K562 (cell line): ENCODE results near the gene NACC1. TPM values are rescaled to one million over a fixed set of nuclear protein-coding genes. Genes with fewer than 3 reads are reported as not detected.

Experiments
- HSF4 ChIP-seq: fragments of 250-450 bp; sonication (Bioruptor Pico); IDR thresholded peaks from 2 replicates; pipeline ENCODE4 v2.1.2; 2022; ENCODE audit warnings: mild to moderate bottlenecking, moderate library complexity, borderline replicate concordance
- JUN ChIP-seq, 2 experiments: sonication (generic) in 1 of 2; formaldehyde crosslinking in 1 of 2; IDR thresholded peaks; 2 replicates each; pipeline versions ENCODE4 v1.6.1 to v1.8.0; 2012 to 2022; ENCODE audit warnings: borderline replicate concordance in 2 of 2, mild to moderate bottlenecking in 2 of 2, improper control_type of control experiment in 1 of 2, low read depth in 1 of 2, low read length in 1 of 2, missing genetic modification reagents in 1 of 2
- KDM4B ChIP-seq, 2 experiments: fragments of 450-650 bp in 1 of 2; sonication (generic) in 1 of 2; IDR thresholded peaks; 2 replicates each; pipeline ENCODE4 v1.6.1; 2016 to 2017; ENCODE audit warnings: borderline replicate concordance in 2 of 2, antibody characterized with exemption in 1 of 2, low read depth in 1 of 2, mild to moderate bottlenecking in 1 of 2
- MIER1 ChIP-seq: fragments of 450-650 bp; IDR thresholded peaks from 2 replicates; pipeline ENCODE4 v1.6.1; 2016; ENCODE audit warnings: antibody characterized with exemption, mild to moderate bottlenecking, low read depth
- POLR2AphosphoS2 ChIP-seq: IDR thresholded peaks from 2 replicates; pipeline ENCODE4 v1.6.1; 2012; ENCODE audit warnings: low read length, improper control_type of control experiment
- RBM17 ChIP-seq: fragments of 200-400 bp; formaldehyde crosslinking; IDR thresholded peaks from 2 replicates; pipeline ENCODE4 v1.6.1; 2017; ENCODE audit warnings: low read depth, mild to moderate bottlenecking, low read length, borderline replicate concordance
- RFX7 ChIP-seq: fragments of 250-450 bp; sonication (Bioruptor Pico); IDR thresholded peaks from 2 replicates; pipeline ENCODE4 v1.5.1; 2021; ENCODE audit warnings: mild to moderate bottlenecking
- ZNF609 ChIP-seq: sonication (generic); formaldehyde crosslinking; IDR thresholded peaks from 2 replicates; pipeline ENCODE4 v1.8.1; 2023; ENCODE audit warnings: missing genetic modification reagents, mild to moderate bottlenecking, borderline replicate concordance
- polyA plus RNA-seq, 8 experiments: library from polyadenylated mRNA; depleted of rRNA in 4 of 8; stranded (reverse) in 5 of 8; unstranded in 3 of 8; fragments of >200 nt; fragmentation: Nextera tagmentation in 2 of 8; fragmentation: Illumina TruSeq in 1 of 8; extraction: Ambion mirVana in 2 of 8; extraction: Trizol in 1 of 8; gene quantifications; 2 replicates each; pipeline versions ENCODE4 v1.2.1 to v1.2.3, GENCODE V29; 2011 to 2014; ENCODE audit warnings: inconsistent platforms in 1 of 8, missing spikeins in 1 of 8
- total RNA-seq, 7 experiments: library from RNA; depleted of rRNA in 6 of 7; stranded (reverse); fragments of >200 nt in 6 of 7; fragmentation: Illumina TruSeq in 2 of 7; extraction: Trizol in 2 of 7; gene quantifications; 2 replicates each; pipeline versions ENCODE4 v1.2.1 to v1.2.3, GENCODE V29; 2011 to 2021; ENCODE audit warnings: low replicate concordance in 1 of 7
- TF ChIP-seq, protein P1 (sequence below): fragments of 450-650 bp; IDR thresholded peaks from 2 replicates; pipeline ENCODE4 v1.6.1; 2016; ENCODE audit warnings: borderline replicate concordance
- TF ChIP-seq, protein P2 (sequence below): fragments of 250-450 bp; sonication (Bioruptor Pico); IDR thresholded peaks from 2 replicates; pipeline ENCODE4 v1.5.0; 2020; ENCODE audit warnings: mild to moderate bottlenecking, borderline replicate concordance
- TF ChIP-seq, protein P3 (sequence below): fragments of 450-650 bp; formaldehyde crosslinking; IDR thresholded peaks from 2 replicates; pipeline ENCODE4 v1.4.0; 2020; ENCODE audit warnings: mild to moderate bottlenecking, moderate library complexity
- TF ChIP-seq, protein P4 (sequence below): sonication (generic); formaldehyde crosslinking; IDR thresholded peaks from 2 replicates; pipeline ENCODE4 v1.9.0; 2022; ENCODE audit warnings: mild to moderate bottlenecking, missing genetic modification reagents
- TF ChIP-seq, protein P5 (sequence below), 2 experiments: fragments of 450-650 bp; conservative IDR thresholded peaks; 2 replicates each; pipeline ENCODE4 v1.6.1; 2017; ENCODE audit warnings: mild to moderate bottlenecking in 2 of 2, moderate library complexity in 2 of 2

NACC1 gene
- total and polyA plus RNA-seq, 9 of the 15 experiments (the other 6 are each of a cell fraction or from before 2014, with no cell fraction given) = 0.04 to 96.6 (median 25.8) TPM

DNA sequence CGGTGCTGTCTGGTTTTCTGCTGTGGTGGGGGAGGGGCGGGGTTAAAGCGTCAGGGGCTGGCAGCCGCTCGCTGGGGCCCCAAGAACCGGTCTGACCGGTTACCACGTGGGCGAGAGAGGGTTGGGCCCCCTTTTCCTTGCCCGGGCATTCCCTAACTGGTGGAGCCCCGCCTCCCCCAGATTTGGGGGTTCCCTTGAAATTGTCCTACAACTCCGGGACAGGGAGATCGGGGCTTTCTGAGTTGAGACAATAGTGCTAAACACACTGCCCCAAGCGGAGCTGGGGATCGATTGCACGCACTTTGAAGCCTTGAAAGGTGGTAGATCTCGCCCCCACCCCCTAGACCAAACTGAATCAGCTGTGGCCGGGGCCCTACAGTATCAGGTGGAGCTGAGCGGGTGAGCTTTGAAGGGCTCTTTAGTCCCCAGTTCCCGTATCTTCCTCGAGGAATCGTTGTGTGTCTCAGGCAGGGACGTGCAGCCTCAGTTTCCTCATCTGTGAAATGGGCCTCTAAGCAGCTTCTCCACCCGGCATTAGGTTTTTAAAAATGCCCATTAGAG lies 36.9 kb downstream of the NACC1 start (continued):
- TF ChIP-seq, protein P1, sequence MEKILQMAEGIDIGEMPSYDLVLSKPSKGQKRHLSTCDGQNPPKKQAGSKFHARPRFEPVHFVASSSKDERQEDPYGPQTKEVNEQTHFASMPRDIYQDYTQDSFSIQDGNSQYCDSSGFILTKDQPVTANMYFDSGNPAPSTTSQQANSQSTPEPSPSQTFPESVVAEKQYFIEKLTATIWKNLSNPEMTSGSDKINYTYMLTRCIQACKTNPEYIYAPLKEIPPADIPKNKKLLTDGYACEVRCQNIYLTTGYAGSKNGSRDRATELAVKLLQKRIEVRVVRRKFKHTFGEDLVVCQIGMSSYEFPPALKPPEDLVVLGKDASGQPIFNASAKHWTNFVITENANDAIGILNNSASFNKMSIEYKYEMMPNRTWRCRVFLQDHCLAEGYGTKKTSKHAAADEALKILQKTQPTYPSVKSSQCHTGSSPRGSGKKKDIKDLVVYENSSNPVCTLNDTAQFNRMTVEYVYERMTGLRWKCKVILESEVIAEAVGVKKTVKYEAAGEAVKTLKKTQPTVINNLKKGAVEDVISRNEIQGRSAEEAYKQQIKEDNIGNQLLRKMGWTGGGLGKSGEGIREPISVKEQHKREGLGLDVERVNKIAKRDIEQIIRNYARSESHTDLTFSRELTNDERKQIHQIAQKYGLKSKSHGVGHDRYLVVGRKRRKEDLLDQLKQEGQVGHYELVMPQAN = 0 out of 2 replicates have a peak, but pooled peaks have one; percentile 24
- no peak for TF ChIP-seq RBM17
- TF ChIP-seq, protein P2, sequence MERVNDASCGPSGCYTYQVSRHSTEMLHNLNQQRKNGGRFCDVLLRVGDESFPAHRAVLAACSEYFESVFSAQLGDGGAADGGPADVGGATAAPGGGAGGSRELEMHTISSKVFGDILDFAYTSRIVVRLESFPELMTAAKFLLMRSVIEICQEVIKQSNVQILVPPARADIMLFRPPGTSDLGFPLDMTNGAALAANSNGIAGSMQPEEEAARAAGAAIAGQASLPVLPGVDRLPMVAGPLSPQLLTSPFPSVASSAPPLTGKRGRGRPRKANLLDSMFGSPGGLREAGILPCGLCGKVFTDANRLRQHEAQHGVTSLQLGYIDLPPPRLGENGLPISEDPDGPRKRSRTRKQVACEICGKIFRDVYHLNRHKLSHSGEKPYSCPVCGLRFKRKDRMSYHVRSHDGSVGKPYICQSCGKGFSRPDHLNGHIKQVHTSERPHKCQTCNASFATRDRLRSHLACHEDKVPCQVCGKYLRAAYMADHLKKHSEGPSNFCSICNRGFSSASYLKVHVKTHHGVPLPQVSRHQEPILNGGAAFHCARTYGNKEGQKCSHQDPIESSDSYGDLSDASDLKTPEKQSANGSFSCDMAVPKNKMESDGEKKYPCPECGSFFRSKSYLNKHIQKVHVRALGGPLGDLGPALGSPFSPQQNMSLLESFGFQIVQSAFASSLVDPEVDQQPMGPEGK (CRISPR knock-in tag) = no peak
- TF ChIP-seq KDM4B (IDR thresholded peaks at IDR 0.05; ENCODE audit: borderline replicate concordance in 2 of 2, low read depth in 1 of 2) = no peak
- TF ChIP-seq HSF4 = no peak
- TF ChIP-seq, protein P3, sequence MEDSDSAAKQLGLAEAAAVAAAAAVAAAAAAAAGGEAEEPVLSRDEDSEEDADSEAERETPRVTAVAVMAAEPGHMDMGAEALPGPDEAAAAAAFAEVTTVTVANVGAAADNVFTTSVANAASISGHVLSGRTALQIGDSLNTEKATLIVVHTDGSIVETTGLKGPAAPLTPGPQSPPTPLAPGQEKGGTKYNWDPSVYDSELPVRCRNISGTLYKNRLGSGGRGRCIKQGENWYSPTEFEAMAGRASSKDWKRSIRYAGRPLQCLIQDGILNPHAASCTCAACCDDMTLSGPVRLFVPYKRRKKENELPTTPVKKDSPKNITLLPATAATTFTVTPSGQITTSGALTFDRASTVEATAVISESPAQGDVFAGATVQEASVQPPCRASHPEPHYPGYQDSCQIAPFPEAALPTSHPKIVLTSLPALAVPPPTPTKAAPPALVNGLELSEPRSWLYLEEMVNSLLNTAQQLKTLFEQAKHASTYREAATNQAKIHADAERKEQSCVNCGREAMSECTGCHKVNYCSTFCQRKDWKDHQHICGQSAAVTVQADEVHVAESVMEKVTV (CRISPR knock-in tag) = 0 out of 2 replicates have a peak, but pooled peaks have one; percentile 21
- TF ChIP-seq, protein P4, sequence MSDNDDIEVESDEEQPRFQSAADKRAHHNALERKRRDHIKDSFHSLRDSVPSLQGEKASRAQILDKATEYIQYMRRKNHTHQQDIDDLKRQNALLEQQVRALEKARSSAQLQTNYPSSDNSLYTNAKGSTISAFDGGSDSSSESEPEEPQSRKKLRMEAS (CRISPR knock-in tag) = no peak
- no peak for TF ChIP-seq ZNF609
- TF ChIP-seq, protein P5, sequence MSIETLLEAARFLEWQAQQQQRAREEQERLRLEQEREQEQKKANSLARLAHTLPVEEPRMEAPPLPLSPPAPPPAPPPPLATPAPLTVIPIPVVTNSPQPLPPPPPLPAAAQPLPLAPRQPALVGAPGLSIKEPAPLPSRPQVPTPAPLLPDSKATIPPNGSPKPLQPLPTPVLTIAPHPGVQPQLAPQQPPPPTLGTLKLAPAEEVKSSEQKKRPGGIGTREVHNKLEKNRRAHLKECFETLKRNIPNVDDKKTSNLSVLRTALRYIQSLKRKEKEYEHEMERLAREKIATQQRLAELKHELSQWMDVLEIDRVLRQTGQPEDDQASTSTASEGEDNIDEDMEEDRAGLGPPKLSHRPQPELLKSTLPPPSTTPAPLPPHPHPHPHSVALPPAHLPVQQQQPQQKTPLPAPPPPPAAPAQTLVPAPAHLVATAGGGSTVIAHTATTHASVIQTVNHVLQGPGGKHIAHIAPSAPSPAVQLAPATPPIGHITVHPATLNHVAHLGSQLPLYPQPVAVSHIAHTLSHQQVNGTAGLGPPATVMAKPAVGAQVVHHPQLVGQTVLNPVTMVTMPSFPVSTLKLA (conservative IDR thresholded peaks at IDR 0.05) = peak; percentile 46 to 47; a peak in 2 of 4 replicates
- TF ChIP-seq RFX7 = no peak
- TF ChIP-seq MIER1 = no peak
- TF ChIP-seq JUN (IDR thresholded peaks at IDR 0.05; ENCODE audit: borderline replicate concordance, low read depth, low read length) = no peak
- TF ChIP-seq JUN (CRISPR knock-in tag; IDR thresholded peaks at IDR 0.05; ENCODE audit: borderline replicate concordance) = no peak
- TF ChIP-seq POLR2AphosphoS2 = peak; percentile 94; the same call in 1 of the 2 replicates
